Bronchial epithelial cell (primary cell): ENCODE results near the gene NCK1. TPM values are rescaled to one million over a fixed set of nuclear protein-coding genes. Genes with fewer than 3 reads are reported as not detected.
A peak's percentile ranks its signal among the peaks of the same experiment; 100 is the strongest.

Experiments used
- DNase-seq: peaks from one replicate; pipeline ENCODE4 v3.0.0-alpha.2; 2010; ENCODE audit warnings: low read depth
- FAIRE-seq: peaks from 2 replicates; lab custom pipeline; 2011; peaks lifted over from hg19 to GRCh38; lab: Jason Lieb, UNC
- H3K27me3 ChIP-seq: 2 replicates; pipeline ENCODE4 v1.5.1; 2011; ENCODE audit warnings: low read length; ENCODE audit not compliant: control insufficient read depth, insufficient read depth
- H3K36me3 ChIP-seq: 2 replicates; pipeline ENCODE4 v1.5.1; 2011; ENCODE audit warnings: low read length; ENCODE audit not compliant: control insufficient read depth, insufficient read depth
- H3K4me3 ChIP-seq: 2 replicates; pipeline ENCODE4 v1.5.1; 2011; ENCODE audit warnings: mild to moderate bottlenecking, low read depth, low read length, control low read depth
- total RNA-seq: library from RNA; depleted of rRNA; stranded (reverse); fragments of >200 nt; gene quantifications from 2 replicates; pipeline ENCODE4 v1.2.1, GENCODE V29; 2014
- TF ChIP-seq, protein P1 (sequence below): IDR thresholded peaks from 2 replicates; pipeline ENCODE4 v1.5.1; 2011; ENCODE audit warnings: mild to moderate bottlenecking, moderate library complexity, low read length, control low read depth, inconsistent platforms; ENCODE audit not compliant: insufficient read depth, severe bottlenecking

The NCK1 gene
- total RNA-seq, 1 donor from 2014 or later = 81.6 TPM

DNA sequence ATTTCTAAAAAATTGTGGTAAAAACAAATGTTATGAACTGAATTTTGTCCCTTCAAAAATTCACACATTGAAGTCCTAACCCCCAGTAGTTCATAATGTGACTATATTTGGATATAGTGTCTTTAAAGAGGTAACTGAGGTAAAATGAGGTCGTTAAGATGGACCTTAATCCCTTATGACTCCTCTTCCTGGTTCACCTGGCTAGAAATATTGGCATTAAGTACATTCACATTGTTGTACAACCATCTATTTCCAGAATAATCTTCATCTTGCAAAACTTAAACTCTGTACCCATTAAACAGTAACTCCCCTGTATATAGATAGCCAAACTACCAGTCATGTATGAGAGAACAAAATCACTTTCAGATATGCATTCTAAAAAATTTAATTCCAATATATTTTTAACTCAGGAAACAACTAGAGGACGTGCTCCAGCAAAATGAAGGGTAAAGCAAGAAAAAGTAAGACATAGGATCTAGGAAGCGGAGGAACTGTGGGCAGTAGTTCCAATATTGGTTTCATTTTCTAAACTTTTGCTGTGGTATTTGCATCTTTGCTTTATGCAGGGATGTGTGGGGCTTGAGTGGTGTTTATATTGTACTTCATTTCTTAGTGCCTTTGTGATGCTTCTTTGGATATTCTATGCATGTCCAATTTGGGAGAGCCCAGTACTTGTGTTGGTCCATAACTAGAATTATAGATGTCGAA is 59.0 kb downstream of the NCK1 start:
- FAIRE-seq (no peak), DNase-seq (no peak)
- H3K36me3 ChIP-seq = peaks cover 1% of the 10 kb centered on the region
- TF ChIP-seq, protein P1, sequence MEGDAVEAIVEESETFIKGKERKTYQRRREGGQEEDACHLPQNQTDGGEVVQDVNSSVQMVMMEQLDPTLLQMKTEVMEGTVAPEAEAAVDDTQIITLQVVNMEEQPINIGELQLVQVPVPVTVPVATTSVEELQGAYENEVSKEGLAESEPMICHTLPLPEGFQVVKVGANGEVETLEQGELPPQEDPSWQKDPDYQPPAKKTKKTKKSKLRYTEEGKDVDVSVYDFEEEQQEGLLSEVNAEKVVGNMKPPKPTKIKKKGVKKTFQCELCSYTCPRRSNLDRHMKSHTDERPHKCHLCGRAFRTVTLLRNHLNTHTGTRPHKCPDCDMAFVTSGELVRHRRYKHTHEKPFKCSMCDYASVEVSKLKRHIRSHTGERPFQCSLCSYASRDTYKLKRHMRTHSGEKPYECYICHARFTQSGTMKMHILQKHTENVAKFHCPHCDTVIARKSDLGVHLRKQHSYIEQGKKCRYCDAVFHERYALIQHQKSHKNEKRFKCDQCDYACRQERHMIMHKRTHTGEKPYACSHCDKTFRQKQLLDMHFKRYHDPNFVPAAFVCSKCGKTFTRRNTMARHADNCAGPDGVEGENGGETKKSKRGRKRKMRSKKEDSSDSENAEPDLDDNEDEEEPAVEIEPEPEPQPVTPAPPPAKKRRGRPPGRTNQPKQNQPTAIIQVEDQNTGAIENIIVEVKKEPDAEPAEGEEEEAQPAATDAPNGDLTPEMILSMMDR = no peak
- no peak overlapping the region for H3K4me3 ChIP-seq
- no peaks in the 10 kb centered on the region for H3K27me3 ChIP-seq

DNA sequence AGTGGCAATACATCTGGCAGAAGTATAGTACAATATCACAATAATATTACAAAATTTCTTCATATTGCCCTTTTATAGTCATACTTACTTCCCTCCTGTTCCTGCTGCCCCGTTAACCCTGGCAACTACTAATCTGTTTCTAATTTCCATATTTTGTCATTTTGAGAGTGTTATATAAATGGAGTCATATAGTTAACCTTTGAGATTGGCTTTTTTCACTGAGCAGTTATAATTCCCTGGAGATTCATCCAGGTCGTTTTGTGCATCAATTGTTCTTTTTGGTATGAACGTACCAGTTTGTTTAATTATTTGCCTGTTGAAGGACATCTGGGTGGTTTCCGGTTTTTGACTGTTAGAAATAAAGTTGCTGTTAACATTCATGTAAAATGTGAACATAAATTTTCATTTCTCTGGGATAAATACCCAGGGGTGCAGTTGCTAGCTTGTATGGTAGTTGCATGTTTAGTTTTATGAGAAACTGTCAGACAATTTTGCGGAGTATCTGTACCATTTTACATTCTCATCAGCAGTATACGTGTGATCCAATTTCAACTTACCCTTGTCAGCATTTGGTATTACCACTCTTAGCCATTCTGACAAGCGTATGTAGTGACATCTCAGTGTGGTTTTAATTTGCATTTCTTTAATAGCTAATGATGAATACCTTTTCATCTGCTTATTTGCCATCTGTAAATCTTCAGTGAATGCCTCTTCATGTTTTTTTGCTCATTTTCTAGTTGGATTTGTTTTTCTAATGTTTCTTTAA is 63.6 kb downstream of the NCK1 start:
- FAIRE-seq = no peak
- H3K36me3 ChIP-seq = peaks cover 1% of the 10 kb centered on the region
- DNase-seq = no peak
- no peak overlapping the region for H3K4me3 ChIP-seq
- TF ChIP-seq, protein P1 = no peak
- H3K27me3 ChIP-seq = no peaks in the 10 kb centered on the region

DNA sequence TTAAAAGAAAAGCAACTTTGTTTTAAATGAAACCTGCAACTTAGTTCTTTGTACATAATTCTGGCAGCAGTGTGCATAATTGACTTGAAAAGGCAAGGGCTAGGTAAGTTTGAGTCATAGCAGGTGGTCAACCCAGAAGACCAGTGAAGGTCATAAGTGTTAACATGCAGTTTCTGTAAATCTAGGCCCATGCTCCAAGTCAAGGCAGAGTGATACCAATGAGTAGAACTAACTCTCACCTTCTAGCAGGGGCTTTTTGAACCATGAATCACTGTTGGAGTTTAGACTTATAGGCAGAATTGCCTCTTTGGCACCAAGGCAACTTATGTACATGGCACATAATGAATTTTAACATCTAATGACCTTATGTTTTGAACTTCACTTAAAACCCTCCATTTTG is 66.2 kb downstream of the NCK1 start:
- FAIRE-seq (no peak), DNase-seq (no peak)
- Histone ChIP-seq H3K27me3 (no peaks in the 10 kb centered on the region), H3K4me3 (no peak overlapping the region), H3K36me3 (no peaks in the 10 kb centered on the region)
- TF ChIP-seq, protein P1 = no peak

DNA sequence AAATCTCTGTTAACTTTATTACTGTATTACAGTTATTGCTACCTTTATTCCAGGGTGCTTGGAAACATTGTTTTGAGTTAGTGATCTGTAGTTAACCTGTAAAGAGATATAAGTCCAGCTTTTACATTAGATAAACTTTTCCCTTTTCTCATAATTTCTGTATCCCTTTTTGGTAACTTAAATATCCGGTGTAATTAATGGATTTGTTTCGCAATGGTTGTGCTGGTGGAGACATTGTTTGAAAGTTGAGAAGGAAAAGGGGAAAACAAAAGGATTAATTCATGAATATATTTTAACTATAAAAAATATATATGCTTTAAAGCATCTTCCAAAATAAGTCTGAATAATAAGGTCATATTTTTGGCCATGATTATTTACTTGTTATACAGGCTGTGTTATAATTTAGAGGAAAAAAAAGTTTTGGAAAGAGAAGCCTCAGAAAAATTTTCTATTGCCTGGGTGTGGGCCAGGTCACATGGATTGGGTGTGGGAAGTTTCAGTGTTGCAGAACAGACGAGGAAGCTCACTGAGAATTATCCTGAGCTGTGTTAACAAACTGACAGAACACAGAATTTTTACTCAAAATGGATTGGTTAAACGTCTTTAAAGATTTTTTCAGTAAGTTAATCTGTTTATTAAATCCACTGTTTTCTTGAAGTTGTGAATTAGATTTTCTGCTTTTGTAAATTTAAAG is 68.1 kb downstream of the NCK1 start:
- Histone ChIP-seq H3K36me3 (no peaks in the 10 kb centered on the region), H3K27me3 (no peaks in the 10 kb centered on the region), H3K4me3 (peak overlapping the region; percentile 32)
- peak; percentile 60 for DNase-seq
- no peak for FAIRE-seq
- TF ChIP-seq, protein P1 = no peak

DNA sequence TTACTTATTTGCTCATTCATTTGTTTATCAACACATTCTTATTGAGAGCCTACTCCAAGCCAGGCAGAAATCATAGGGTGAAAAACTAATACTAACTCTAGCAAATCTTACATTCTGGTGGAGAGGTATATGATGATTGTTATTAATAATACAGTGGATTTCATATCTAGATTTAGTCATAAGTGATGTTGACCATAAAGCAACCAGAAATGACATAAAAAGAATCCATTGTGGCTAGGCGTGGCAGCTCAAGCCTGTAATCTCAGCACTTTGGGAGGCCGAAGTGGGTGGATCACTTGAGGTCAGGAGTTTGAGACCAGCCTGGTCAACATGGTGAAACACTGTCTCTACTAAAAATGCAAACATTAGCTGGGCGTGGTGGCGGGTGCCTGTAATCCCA is 69.6 kb downstream of the NCK1 start:
- DNase-seq = no peak
- no peaks in the 10 kb centered on the region for H3K36me3 ChIP-seq
- no peaks in the 10 kb centered on the region for H3K27me3 ChIP-seq
- TF ChIP-seq, protein P1 = no peak
- H3K4me3 ChIP-seq = peak overlapping the region; percentile 32
- FAIRE-seq = no peak
